ENCODE results near the gene CACNA2D4.

- TF ChIP-seq POLR2AphosphoS5 (IDR thresholded peaks at IDR 0.05; ENCODE audit: low read depth, low read length) (no peak), YY1 (IDR thresholded peaks at IDR 0.05; ENCODE audit: extremely low read depth, insufficient replicate concordance, low read depth, low read length) (no peak), SP1 (IDR thresholded peaks at IDR 0.05; ENCODE audit: low read depth) (no peak), CTCF (IDR thresholded peaks at IDR 0.05 in 2 of 3, conservative IDR thresholded peaks at IDR 0.05 in 1 of 3; ENCODE audit: borderline replicate concordance in 1 of 3, insufficient read depth in 1 of 3, low read depth in 2 of 3, low read length in 2 of 3) (no peak), POLR2A (IDR thresholded peaks at IDR 0.05; ENCODE audit: borderline replicate concordance, extremely low read depth, insufficient read depth, insufficient read length) (no peak), ZNF274 (IDR thresholded peaks at IDR 0.05; ENCODE audit: low read depth, low read length) (no peak), SIN3A (IDR thresholded peaks at IDR 0.05; ENCODE audit: low read depth) (no peak), RAD21 (IDR thresholded peaks at IDR 0.05; ENCODE audit: low read depth) (no peak), TCF7L2 (IDR thresholded peaks at IDR 0.05; ENCODE audit: borderline replicate concordance, extremely low read depth, insufficient read depth, insufficient read length) (no peak), SRF (IDR thresholded peaks at IDR 0.05; ENCODE audit: low read depth) (no peak), EZH2phosphoT487 (IDR thresholded peaks at IDR 0.05; ENCODE audit: borderline replicate concordance) (no peak), EZH2 (IDR thresholded peaks at IDR 0.05) (no peak), CBX3 (IDR thresholded peaks at IDR 0.05; ENCODE audit: low read depth) (no peak), MAX (IDR thresholded peaks at IDR 0.05) (no peak)
Measured at GRCh38 chr12:1799051-1799881, 119.2 kb downstream of the CACNA2D4 start.
